GM21786 (cell line): ENCODE results near the gene POLE.

ENCODE experiments used
- ATAC-seq: cut with Tn5 transposase; IDR thresholded peaks from one replicate; pipeline ENCODE4 v1.9.1; 2021; ENCODE audit not compliant: unreplicated experiment

The POLE gene

DNA sequence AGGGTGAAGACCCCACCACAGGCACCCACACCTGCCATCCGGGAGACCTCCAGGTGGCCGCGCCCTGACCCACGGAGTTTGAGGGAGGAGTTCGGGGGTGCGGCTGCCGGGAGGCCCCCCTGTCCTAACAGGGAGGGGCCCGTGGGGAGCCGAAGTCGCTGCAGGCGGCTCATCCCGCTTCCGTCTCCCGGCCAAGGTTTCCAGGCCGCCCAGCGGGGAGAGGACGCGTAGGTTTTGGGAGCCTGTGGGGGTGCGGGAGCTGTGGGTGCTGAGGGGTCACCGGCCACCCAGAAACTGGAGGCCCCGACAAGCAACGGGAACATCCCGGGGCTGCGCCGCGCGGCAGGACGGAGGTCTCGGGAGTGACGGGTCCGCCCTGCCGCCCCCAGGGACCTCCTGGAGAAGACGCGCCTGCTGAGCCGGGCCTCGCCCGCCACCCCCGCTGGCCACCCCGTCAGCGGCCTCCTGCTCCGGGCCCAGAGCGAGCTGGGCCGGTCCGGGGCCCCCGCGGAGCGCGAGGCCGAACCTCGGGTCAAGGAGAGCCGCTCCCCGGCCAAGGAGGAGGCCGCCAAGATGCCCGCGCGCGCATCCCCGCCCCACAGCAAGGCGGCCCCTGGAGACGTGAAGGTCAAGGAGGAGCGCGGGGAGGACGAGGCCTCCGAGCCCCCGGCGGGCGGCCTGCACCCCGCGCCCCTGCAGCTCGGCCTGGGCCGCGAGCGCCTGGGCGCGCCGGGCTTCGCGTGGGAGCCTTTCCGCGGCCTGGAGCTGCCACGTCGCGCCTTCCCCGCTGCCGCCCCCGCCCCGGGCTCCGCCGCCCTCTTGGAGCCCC is 104.3 kb downstream of the POLE start:
- no peak for ATAC-seq

GRCh38 chr12:132582058-132582420 is 105.1 kb downstream of the POLE start:
- ATAC-seq, result no peak

- ATAC-seq, result no peak
These were observed 105.6 kb downstream of the POLE start for GRCh38 chr12:132581348-132582057.

DNA sequence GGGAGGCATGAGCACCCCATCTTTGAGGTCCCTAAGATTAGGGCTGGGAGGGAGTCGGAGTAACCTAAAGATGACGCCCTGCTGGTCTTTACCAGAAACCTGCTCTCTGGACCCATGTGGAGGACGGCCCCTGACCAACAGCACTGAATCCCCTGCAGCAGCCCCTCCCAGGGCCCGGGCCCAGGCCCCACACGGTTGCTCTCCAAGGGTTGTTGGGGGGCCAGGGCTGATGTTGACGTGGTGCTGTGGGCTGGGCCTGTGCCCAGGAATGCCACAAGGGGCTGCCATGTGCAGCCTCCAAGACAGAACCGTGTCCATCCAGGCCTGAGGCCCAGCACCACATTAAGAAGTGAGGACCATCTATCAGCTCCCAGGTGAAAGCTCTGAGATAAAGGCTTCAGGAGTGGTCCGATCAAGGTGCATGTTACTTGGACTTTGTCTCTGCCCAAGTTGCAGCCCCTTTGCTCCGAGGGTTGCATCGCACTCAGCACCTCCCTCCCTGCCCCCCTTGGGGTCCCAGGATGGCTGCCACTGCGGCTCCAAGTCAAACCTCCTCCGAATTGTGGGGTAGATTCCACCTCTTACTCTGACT is 106.3 kb downstream of the POLE start:
- ATAC-seq, result no peak

DNA sequence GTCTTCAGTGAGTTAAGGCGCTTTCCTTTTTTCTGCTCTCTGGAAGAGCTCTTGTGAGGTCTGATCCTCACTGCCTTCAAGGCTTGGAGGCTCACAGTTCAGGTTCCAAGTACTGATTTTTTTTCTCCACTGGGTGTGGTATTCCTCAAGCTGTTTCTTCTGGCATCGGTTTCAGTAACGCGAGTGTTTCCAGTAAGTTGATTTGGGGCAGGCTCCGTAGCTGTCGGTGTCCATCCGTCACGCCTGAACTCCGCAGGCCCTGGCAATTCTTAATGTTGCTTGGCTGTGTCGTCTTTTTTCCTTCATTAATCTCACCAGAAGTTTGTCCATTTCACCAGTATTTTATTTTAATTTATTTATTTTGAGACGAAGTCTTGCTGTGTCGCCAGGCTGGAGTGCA is 107.4 kb downstream of the POLE start:
- no peak for ATAC-seq

GRCh38 chr12:132578826-132579225 is 108.3 kb downstream of the POLE start:
- no peak for ATAC-seq

DNA sequence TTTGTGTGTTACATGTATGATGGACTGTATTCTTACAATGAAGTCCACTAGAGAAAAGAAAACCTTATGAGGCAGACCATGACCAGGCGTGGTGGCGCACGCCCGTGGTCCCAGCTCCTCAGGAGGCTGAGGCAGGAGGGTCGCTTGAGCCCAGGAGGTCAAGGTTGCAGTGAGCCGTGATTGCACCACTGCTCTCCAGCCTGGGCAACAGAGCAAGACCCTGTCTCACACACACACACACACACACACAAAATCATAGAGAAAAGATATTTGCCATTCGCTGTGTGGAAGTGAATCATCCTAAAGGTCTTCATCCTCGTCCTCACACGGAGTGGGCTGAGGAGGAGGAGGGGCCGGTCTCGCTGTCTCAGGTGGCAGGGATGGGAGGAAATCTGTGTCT is 109.0 kb downstream of the POLE start:
- ATAC-seq, result no peak

- no peak for ATAC-seq
These were observed 109.8 kb downstream of the POLE start for GRCh38 chr12:132577191-132577920.

- ATAC-seq, result no peak
These were observed 110.4 kb downstream of the POLE start for GRCh38 chr12:132576701-132577100.

GRCh38 chr12:132575661-132576060 is 111.5 kb downstream of the POLE start:
- ATAC-seq, result no peak

- no peak for ATAC-seq
These were observed 112.7 kb downstream of the POLE start for GRCh38 chr12:132574271-132574996.
